Thymus (tissue), 11 donors: ENCODE data around the gene ITPR3. TPM values are rescaled to one million over a fixed set of nuclear protein-coding genes. Genes with fewer than 3 reads are reported as not detected.

Experiments used
- DNase-seq, 9 donors: peaks; one replicate each; pipeline ENCODE4 v3.0.0-alpha.2; 2013; ENCODE audit warnings: low spot score in 9 of 9, low read depth in 6 of 9, missing footprints in 1 of 9
- H3K27ac ChIP-seq, 2 donors: one replicate each; pipeline ENCODE4 v1.5.1; 2013; ENCODE audit warnings: control low read depth in 1 of 2, low read depth in 1 of 2, low read length in 1 of 2, mild to moderate bottlenecking in 1 of 2, moderate library complexity in 1 of 2
- H3K27me3 ChIP-seq, 2 donors: one replicate each; pipeline ENCODE4 v1.5.1; 2013; ENCODE audit warnings: low read length in 1 of 2; ENCODE audit not compliant: control insufficient read depth in 2 of 2, insufficient read depth in 1 of 2
- H3K36me3 ChIP-seq, 2 donors: one replicate each; pipeline ENCODE4 v1.5.1; 2013; ENCODE audit warnings: low read length in 1 of 2, mild to moderate bottlenecking in 1 of 2, moderate library complexity in 1 of 2; ENCODE audit not compliant: control insufficient read depth in 2 of 2, insufficient read depth in 2 of 2
- H3K4me1 ChIP-seq, 2 donors: one replicate each; pipeline ENCODE4 v1.5.1; 2013; ENCODE audit warnings: low read length in 2 of 2; ENCODE audit not compliant: control insufficient read depth in 2 of 2, insufficient read depth in 2 of 2
- H3K4me3 ChIP-seq, 2 donors: one replicate each; pipeline ENCODE4 v1.5.1; 2013; ENCODE audit warnings: low read length in 2 of 2, control low read depth in 1 of 2, mild to moderate bottlenecking in 1 of 2
- H3K9me3 ChIP-seq, 2 donors: one replicate each; pipeline ENCODE4 v1.5.1; 2013; ENCODE audit warnings: low read length in 1 of 2, mild to moderate bottlenecking in 1 of 2; ENCODE audit not compliant: control insufficient read depth in 2 of 2, insufficient read depth in 1 of 2
- WGBS: extraction: QIAGEN DNeasy Blood & Tissue Kit; methylation state at CpG from one replicate; pipeline ENCODE4 v1.1.7; 2013; 5-methylcytosine and 5-hydroxymethylcytosine counted together
- polyA plus RNA-seq: library from polyadenylated mRNA; stranded (reverse); fragments of 200-250 nt; gene quantifications from one replicate; pipeline ENCODE4 v1.2.3, GENCODE V29; 2013
- total RNA-seq: library from RNA; stranded (reverse); fragments of 120-200 nt; gene quantifications from one replicate; pipeline ENCODE4 v1.2.4, GENCODE V29; 2013
- donor health status: healthy.

The ITPR3 gene
- total and polyA plus RNA-seq, 2 donors: 4.7 to 19.5 TPM

- peaks cover 0 to 18% of the 10 kb centered on the region in 2 donors for H3K27me3 ChIP-seq
- H3K27ac ChIP-seq: peak overlapping the region in 1 of 2 donors; percentile 86
- DNase-seq: no peak
- 75% methylated on average over 5 of the region's 5 CpGs for WGBS
- H3K4me1 ChIP-seq: peaks cover 15 to 44% of the 10 kb centered on the region in 2 donors
- no peaks in the 10 kb centered on the region for H3K9me3 ChIP-seq
- no peak overlapping the region for H3K4me3 ChIP-seq
- H3K36me3 ChIP-seq: peaks cover 5 to 9% of the 10 kb centered on the region in 2 donors
Measured at GRCh38 chr6:33619166-33619840, 1.8 kb upstream of the ITPR3 start.

GRCh38 chr6:33620158-33620855, 815 bp upstream of the ITPR3 start:
- H3K27me3 ChIP-seq: peaks cover 0 to 18% of the 10 kb centered on the region in 2 donors
- H3K27ac ChIP-seq: peak overlapping the region; percentile 1 to 80
- H3K9me3 ChIP-seq: no peaks in the 10 kb centered on the region
- peak overlapping the region; percentile 70 to 85 for H3K4me3 ChIP-seq
- under 1% methylated on average over 29 of the region's 29 CpGs for WGBS
- peaks cover 9 to 10% of the 10 kb centered on the region in 2 donors for H3K36me3 ChIP-seq
- H3K4me1 ChIP-seq: peaks cover 15 to 44% of the 10 kb centered on the region in 2 donors
- DNase-seq: peak in 4 of 9 donors; percentile 32 to 60 (median 38)

- H3K4me3 ChIP-seq: peak overlapping the region; percentile 70 to 85
- H3K4me1 ChIP-seq: peaks cover 15 to 44% of the 10 kb centered on the region in 2 donors
- H3K27me3 ChIP-seq: peaks cover 0 to 18% of the 10 kb centered on the region in 2 donors
- no peaks in the 10 kb centered on the region for H3K9me3 ChIP-seq
- DNase-seq: peak in 4 of 9 donors; percentile 21 to 63 (median 34)
- peak overlapping the region in 1 of 2 donors; percentile 89 for H3K27ac ChIP-seq
- peaks cover 9 to 10% of the 10 kb centered on the region in 2 donors for H3K36me3 ChIP-seq
- WGBS: 17% methylated on average over 39 of the region's 39 CpGs
Measured at GRCh38 chr6:33621711-33622388, 728 bp downstream of the ITPR3 start.

- WGBS: 87% methylated on average over 12 of the region's 12 CpGs
- H3K27me3 ChIP-seq: peaks cover 0 to 18% of the 10 kb centered on the region in 2 donors
- H3K4me3 ChIP-seq: peak overlapping the region in 1 of 2 donors; percentile 70
- peaks cover 9 to 12% of the 10 kb centered on the region in 2 donors for H3K36me3 ChIP-seq
- H3K9me3 ChIP-seq: no peaks in the 10 kb centered on the region
- H3K27ac ChIP-seq: no peak overlapping the region
- no peak for DNase-seq
- H3K4me1 ChIP-seq: peaks cover 15 to 41% of the 10 kb centered on the region in 2 donors
Measured at GRCh38 chr6:33622456-33623431, 1.6 kb downstream of the ITPR3 start.

GRCh38 chr6:33623895-33624381, 2.8 kb downstream of the ITPR3 start:
- no peak for DNase-seq
- H3K4me1 ChIP-seq: peaks cover 15 to 37% of the 10 kb centered on the region in 2 donors
- no peak overlapping the region for H3K4me3 ChIP-seq
- no peaks in the 10 kb centered on the region for H3K9me3 ChIP-seq
- H3K27me3 ChIP-seq: peaks cover 0 to 18% of the 10 kb centered on the region in 2 donors
- H3K36me3 ChIP-seq: peaks cover 9 to 14% of the 10 kb centered on the region in 2 donors
- H3K27ac ChIP-seq: no peak overlapping the region
- 90% methylated on average over 6 of the region's 6 CpGs for WGBS

GRCh38 chr6:33624856-33625255, 3.7 kb downstream of the ITPR3 start:
- Histone ChIP-seq H3K36me3 (peaks cover 9 to 14% of the 10 kb centered on the region in 2 donors), H3K27me3 (peaks cover 0 to 18% of the 10 kb centered on the region in 2 donors), H3K4me1 (peaks cover 8 to 28% of the 10 kb centered on the region in 2 donors), H3K9me3 (no peaks in the 10 kb centered on the region), H3K4me3 (no peak overlapping the region), H3K27ac (no peak overlapping the region)
- WGBS: 97% methylated on average over 4 of the region's 4 CpGs
- no peak for DNase-seq

- peaks cover 0 to 7% of the 10 kb centered on the region in 2 donors for H3K27me3 ChIP-seq
- WGBS: 90% methylated on average over 5 of the region's 5 CpGs
- H3K36me3 ChIP-seq: peaks cover 9 to 17% of the 10 kb centered on the region in 2 donors
- H3K27ac ChIP-seq: no peak overlapping the region
- no peaks in the 10 kb centered on the region for H3K9me3 ChIP-seq
- H3K4me3 ChIP-seq: no peak overlapping the region
- DNase-seq: no peak
- peaks cover 0 to 19% of the 10 kb centered on the region in 2 donors for H3K4me1 ChIP-seq
Measured at GRCh38 chr6:33627876-33628275, 6.8 kb downstream of the ITPR3 start.

GRCh38 chr6:33628401-33628964, 7.4 kb downstream of the ITPR3 start:
- Histone ChIP-seq H3K9me3 (no peaks in the 10 kb centered on the region), H3K27me3 (peaks cover 0 to 12% of the 10 kb centered on the region in 2 donors), H3K4me3 (no peak overlapping the region), H3K27ac (peak overlapping the region in 1 of 2 donors; percentile 22), H3K36me3 (peaks cover 8 to 17% of the 10 kb centered on the region in 2 donors), H3K4me1 (peaks cover 5 to 18% of the 10 kb centered on the region in 2 donors)
- no peak for DNase-seq
- 93% methylated on average over 7 of the region's 7 CpGs for WGBS
